HepG2 (cell line): Measurements from ENCODE around the gene SMARCC1. TPM values are rescaled to one million over a fixed set of nuclear protein-coding genes. Genes with fewer than 3 reads are reported as not detected.
A peak's percentile ranks its signal among the peaks of the same experiment; 100 is the strongest.

Source experiments
- ARID3A ChIP-seq: IDR thresholded peaks from 2 replicates; pipeline ENCODE4 v1.6.1; 2012; ENCODE audit warnings: low read depth, low read length, improper control_type of control experiment
- BORCS8-MEF2B ChIP-seq: sonication (generic); formaldehyde crosslinking; IDR thresholded peaks from 2 replicates; pipeline ENCODE4 v1.8.0; 2022; ENCODE audit warnings: mild to moderate bottlenecking, missing genetic modification reagents
- HMGXB3 ChIP-seq: sonication (generic); formaldehyde crosslinking; IDR thresholded peaks from 2 replicates; pipeline ENCODE4 v1.4.0; 2020; ENCODE audit warnings: missing genetic modification reagents, borderline replicate concordance
- HNRNPUL1 ChIP-seq: fragments of 200-400 bp; formaldehyde crosslinking; IDR thresholded peaks from 2 replicates; pipeline ENCODE4 v1.6.1; 2017; ENCODE audit warnings: low read depth, mild to moderate bottlenecking, low read length, moderate library complexity
- KDM4B ChIP-seq: sonication (generic); formaldehyde crosslinking; IDR thresholded peaks from 2 replicates; pipeline ENCODE4 v1.4.0; 2020; ENCODE audit warnings: missing genetic modification reagents
- KLF15 ChIP-seq: sonication (generic); formaldehyde crosslinking; IDR thresholded peaks from 2 replicates; pipeline ENCODE4 v1.8.1; 2023; ENCODE audit warnings: borderline replicate concordance, mild to moderate bottlenecking, inconsistent platforms, missing genetic modification reagents, mixed read lengths
- LCORL ChIP-seq, 2 experiments: fragments of 450-650 bp in 1 of 2; sonication (generic) in 1 of 2; formaldehyde crosslinking in 1 of 2; IDR thresholded peaks; 2 replicates each; pipeline versions ENCODE4 v1.5.0 to v1.6.1; 2017 to 2020; ENCODE audit warnings: antibody characterized with exemption in 1 of 2, missing genetic modification reagents in 1 of 2
- MTA3 ChIP-seq: sonication (generic); formaldehyde crosslinking; IDR thresholded peaks from 2 replicates; pipeline ENCODE4 v1.4.0; 2020; ENCODE audit warnings: missing genetic modification reagents
- PPARG ChIP-seq: conservative IDR thresholded peaks from 2 replicates; pipeline ENCODE4 v1.6.1; 2016; ENCODE audit warnings: missing biosample characterization, missing genetic modification reagents
- SOX5 ChIP-seq: IDR thresholded peaks from 2 replicates; pipeline ENCODE4 v1.6.1; 2016; ENCODE audit warnings: borderline replicate concordance
- ZFAT ChIP-seq: sonication (generic); formaldehyde crosslinking; conservative IDR thresholded peaks from 2 replicates; pipeline ENCODE4 v1.8.1; 2023; ENCODE audit warnings: missing genetic modification reagents, inconsistent platforms
- ZFY ChIP-seq: sonication (generic); formaldehyde crosslinking; IDR thresholded peaks from 2 replicates; pipeline ENCODE4 v1.4.0; 2020; ENCODE audit warnings: missing genetic modification reagents
- ZKSCAN8 ChIP-seq: IDR thresholded peaks from 2 replicates; pipeline ENCODE4 v1.6.1; 2016; ENCODE audit warnings: borderline replicate concordance, missing genetic modification reagents, missing compliant biosample characterization
- ZNF101 ChIP-seq: sonication (generic); formaldehyde crosslinking; IDR thresholded peaks from 2 replicates; pipeline ENCODE4 v1.4.0; 2020; ENCODE audit warnings: mild to moderate bottlenecking, low read depth, missing genetic modification reagents, borderline replicate concordance
- ZNF256 ChIP-seq: sonication (generic); formaldehyde crosslinking; conservative IDR thresholded peaks from 2 replicates; pipeline ENCODE4 v1.4.0; 2020; ENCODE audit warnings: missing genetic modification reagents
- ZNF614 ChIP-seq: IDR thresholded peaks from 2 replicates; pipeline ENCODE4 v1.6.1; 2018; ENCODE audit warnings: missing biosample characterization, missing genetic modification reagents, inconsistent platforms, borderline replicate concordance
- ZNF652 ChIP-seq: IDR thresholded peaks from 2 replicates; pipeline ENCODE4 v1.6.1; 2016; ENCODE audit warnings: low read depth, borderline replicate concordance
- ZNF660 ChIP-seq: sonication (generic); formaldehyde crosslinking; IDR thresholded peaks from 2 replicates; pipeline ENCODE4 v1.5.1; 2020; ENCODE audit warnings: mild to moderate bottlenecking, low read depth, missing genetic modification reagents, borderline replicate concordance
- ZNF713 ChIP-seq: sonication (generic); formaldehyde crosslinking; IDR thresholded peaks from 2 replicates; pipeline ENCODE4 v1.4.0; 2020; ENCODE audit warnings: mild to moderate bottlenecking, missing genetic modification reagents
- polyA plus RNA-seq, 8 experiments: library from polyadenylated mRNA; depleted of rRNA in 3 of 8; stranded (reverse) in 7 of 8; unstranded in 1 of 8; fragments of >200 nt; fragmentation: Illumina TruSeq in 4 of 8; extraction: Trizol in 4 of 8; gene quantifications; 2 replicates each; pipeline versions ENCODE4 v1.2.1 to v1.2.3, GENCODE V29; 2011 to 2016; ENCODE audit warnings: low read depth in 4 of 8, missing spikeins in 1 of 8, mixed read lengths in 1 of 8; ENCODE audit not compliant: insufficient read depth in 1 of 8
- total RNA-seq, 5 experiments: library from RNA; depleted of rRNA; stranded (reverse); fragments of >200 nt; fragmentation: Illumina TruSeq; extraction: Trizol; gene quantifications; 2 replicates each; pipeline ENCODE4 v1.2.3, GENCODE V29; 2016; ENCODE audit warnings: low read depth in 1 of 5
- TF ChIP-seq, protein P1 (sequence below): sonication (generic); formaldehyde crosslinking; IDR thresholded peaks from 2 replicates; pipeline ENCODE4 v1.4.0; 2020; ENCODE audit warnings: missing genetic modification reagents
- TF ChIP-seq, protein P2 (sequence below): sonication (generic); formaldehyde crosslinking; conservative IDR thresholded peaks from 2 replicates; pipeline ENCODE4 v1.4.0; 2020; ENCODE audit warnings: missing genetic modification reagents

The SMARCC1 gene
- total and polyA plus RNA-seq, 2 of the 13 experiments (the other 11 are each of a cell fraction or from before 2014, with no cell fraction given): 47.9 to 58.4 TPM

DNA sequence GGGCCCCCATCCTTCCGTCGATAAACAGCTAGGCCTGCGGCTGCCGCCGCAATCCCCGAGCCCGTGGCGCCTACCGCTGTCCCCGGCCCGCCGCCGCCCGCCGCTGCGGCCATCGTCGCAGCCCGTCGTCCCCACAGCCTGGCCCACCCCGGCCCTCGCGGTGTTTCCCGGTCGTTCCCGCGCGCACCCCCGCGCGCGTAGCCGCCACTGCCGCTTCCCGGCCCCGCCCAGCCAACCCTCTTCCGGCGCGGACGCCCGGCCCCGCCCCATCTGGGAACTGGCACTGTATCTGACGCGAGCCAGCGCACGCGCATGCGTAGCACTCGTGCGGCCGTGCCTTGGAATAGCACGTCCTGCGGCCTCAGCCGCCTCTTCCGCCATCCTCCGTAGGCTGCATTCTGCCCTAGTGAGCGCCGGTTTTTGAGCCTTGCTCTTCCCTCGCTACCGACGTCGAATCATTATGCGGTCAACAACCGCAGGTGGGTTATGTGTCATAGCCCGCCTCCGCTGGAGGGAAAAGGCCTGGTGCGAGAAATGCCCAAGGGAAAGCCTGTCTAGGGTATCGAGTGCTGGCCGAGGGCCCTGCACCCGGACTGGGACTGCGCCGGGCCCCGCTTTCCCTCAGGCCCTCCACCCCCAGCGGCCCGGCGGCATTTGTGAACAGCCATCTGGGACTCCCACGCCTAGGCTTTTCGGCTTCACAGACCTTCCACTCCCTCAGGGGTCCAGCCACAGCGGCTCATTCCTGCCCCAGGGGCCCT lies at the start of gene SMARCC1 (continued):
- TF ChIP-seq, protein P1, sequence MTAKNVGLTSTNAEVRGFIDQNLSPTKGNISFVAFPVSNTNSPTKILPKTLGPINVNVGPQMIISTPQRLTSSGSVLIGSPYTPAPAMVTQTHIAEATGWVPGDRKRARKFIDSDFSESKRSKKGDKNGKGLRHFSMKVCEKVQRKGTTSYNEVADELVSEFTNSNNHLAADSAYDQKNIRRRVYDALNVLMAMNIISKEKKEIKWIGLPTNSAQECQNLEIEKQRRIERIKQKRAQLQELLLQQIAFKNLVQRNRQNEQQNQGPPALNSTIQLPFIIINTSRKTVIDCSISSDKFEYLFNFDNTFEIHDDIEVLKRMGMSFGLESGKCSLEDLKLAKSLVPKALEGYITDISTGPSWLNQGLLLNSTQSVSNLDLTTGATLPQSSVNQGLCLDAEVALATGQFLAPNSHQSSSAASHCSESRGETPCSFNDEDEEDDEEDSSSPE (CRISPR knock-in tag): peak; percentile 72
- TF ChIP-seq ZNF652 (CRISPR knock-in tag) (no peak), LCORL (IDR thresholded peaks at IDR 0.05) (no peak), LCORL (CRISPR knock-in tag; IDR thresholded peaks at IDR 0.05) (0 out of 2 replicates have a peak, but pooled peaks have one; percentile 53), ZNF660 (CRISPR knock-in tag) (no peak), ZNF101 (CRISPR knock-in tag) (no peak), ZKSCAN8 (CRISPR knock-in tag) (peak; percentile 27; the same call in 1 of the 2 replicates), MTA3 (CRISPR knock-in tag) (no peak), SOX5 (CRISPR knock-in tag) (no peak; the same call in 1 of the 2 replicates), ZNF713 (CRISPR knock-in tag) (no peak), ZFAT (CRISPR knock-in tag) (no peak), ZNF256 (CRISPR knock-in tag) (no peak), ZFY (CRISPR knock-in tag) (peak; percentile 95), ARID3A (no peak), BORCS8-MEF2B (CRISPR knock-in tag) (peak; percentile 87), ZNF614 (CRISPR knock-in tag) (no peak), HMGXB3 (peak; percentile 55; the same call in 1 of the 2 replicates), KDM4B (no peak), KLF15 (CRISPR knock-in tag) (no peak), HNRNPUL1 (no peak), PPARG (CRISPR knock-in tag) (no peak; the same call in 1 of the 2 replicates)
- TF ChIP-seq, protein P2, sequence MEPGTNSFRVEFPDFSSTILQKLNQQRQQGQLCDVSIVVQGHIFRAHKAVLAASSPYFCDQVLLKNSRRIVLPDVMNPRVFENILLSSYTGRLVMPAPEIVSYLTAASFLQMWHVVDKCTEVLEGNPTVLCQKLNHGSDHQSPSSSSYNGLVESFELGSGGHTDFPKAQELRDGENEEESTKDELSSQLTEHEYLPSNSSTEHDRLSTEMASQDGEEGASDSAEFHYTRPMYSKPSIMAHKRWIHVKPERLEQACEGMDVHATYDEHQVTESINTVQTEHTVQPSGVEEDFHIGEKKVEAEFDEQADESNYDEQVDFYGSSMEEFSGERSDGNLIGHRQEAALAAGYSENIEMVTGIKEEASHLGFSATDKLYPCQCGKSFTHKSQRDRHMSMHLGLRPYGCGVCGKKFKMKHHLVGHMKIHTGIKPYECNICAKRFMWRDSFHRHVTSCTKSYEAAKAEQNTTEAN: no peak; the same call in 1 of the 2 replicates
